ENCODE results near the gene LDLRAD4.

The LDLRAD4 gene

GRCh38 chr18:13268158-13269012 is 49.8 kb downstream of the LDLRAD4 start:
- DNase-seq, result no peak

DNA sequence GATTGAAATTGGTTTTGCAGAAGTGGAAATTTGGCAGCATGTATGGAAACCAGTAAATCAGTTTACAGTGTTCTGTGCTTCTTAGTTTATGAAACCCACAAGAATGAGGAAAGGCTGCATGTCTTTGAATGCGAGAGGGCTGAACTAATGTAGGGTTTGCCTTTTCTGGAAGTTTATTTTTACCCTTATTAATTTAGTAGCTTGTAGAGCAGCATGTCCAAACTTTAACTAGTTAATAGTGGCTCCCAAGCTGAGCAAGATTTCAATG is 50.4 kb downstream of the LDLRAD4 start:
- DNase-seq, result no peak

DNA sequence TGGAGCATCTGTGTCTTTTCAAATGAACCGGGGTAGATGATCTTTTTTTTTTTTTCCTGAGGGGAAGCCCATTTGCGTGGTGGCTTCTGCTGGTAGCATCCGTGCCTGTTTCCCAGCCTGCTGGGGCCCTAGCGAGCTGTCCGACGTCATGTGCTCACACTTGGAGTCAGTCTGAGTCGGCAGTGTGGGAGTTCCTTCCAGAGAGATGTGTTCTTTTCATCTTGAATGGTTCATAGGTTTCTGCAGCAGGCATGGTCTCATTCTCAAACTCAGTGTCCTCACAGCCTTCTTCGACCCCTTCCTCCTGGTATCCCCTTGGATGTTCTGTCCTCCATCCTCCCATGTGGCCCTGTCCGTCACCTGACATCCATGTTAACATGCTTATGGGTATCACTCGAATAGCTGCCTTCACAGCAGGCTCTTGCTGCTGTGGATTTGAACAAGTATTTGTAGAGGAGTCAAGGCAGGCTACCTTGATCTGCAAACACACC is 51.0 kb downstream of the LDLRAD4 start:
- no peak for DNase-seq

- no peak for DNase-seq
These were observed 51.8 kb downstream of the LDLRAD4 start for GRCh38 chr18:13270279-13270855.

DNA sequence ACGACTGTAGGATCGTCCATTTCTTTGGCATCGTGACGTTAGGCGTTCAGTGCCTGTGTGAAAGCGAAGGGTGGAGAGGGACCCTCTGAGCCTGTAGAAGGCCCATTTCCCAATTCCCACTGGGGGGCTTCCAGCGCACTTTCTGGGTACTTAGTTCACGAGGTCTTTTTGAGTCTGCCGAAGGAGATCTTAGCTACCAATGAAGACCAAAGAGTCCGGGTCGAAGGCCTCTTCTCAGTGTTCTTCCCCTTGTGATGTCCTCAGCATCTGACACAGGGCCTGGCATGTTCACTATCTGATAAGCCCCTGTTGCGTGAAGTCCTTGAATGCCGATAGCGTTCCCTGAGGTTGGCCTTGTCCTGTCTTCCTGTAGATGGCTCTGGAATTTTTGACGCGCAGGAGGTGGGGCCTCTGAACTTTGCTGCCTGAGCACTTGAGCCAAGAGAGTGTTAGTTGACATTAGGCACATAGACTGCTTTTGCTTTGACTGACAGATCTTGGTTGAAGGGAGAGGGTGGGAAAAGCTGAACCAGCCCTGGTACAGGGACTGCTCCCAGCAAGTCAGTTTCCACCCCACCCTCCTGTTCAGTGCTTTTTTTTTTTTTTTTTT is 52.8 kb downstream of the LDLRAD4 start:
- no peak for DNase-seq

DNA sequence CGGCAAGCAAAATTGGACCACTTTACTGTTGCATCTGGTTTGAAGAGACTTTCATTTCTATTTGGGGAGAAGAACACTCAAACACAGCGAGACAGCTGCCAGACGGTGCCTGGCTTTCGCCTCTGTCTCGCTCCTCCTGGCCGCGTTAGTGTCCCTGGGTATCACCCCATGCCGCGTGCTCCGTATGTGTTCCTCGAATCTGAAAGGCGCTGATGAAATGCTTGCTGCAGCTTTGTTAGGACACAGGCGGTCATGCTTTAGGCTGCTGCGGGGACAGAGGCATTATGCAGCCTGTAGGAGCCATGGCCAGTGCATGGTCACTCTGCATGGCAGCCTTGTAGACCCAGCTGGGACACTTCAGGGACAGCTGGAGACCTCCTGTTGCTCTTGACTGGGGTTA is 53.9 kb downstream of the LDLRAD4 start:
- no peak for DNase-seq

DNA sequence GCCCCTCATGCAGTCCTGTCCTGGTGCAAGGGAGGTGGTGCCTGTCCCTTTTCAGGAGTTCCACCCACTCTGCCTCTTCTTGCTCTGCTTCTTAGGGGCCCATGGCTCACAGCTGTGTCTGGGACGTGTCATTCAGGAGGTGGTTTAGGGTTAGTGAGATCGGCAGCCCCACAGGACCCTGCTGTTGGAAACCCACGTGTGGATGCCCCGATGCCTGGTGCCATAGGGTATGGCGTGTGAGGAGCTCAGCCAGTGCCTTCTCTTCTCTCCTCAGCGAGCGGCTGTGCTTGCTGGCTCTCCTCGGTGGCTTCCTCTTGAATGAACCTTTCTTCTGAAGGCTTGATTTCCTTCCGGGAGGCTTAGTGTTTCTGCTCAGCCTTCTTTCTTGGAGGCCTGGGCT is 55.2 kb downstream of the LDLRAD4 start:
- DNase-seq, result no peak

DNA sequence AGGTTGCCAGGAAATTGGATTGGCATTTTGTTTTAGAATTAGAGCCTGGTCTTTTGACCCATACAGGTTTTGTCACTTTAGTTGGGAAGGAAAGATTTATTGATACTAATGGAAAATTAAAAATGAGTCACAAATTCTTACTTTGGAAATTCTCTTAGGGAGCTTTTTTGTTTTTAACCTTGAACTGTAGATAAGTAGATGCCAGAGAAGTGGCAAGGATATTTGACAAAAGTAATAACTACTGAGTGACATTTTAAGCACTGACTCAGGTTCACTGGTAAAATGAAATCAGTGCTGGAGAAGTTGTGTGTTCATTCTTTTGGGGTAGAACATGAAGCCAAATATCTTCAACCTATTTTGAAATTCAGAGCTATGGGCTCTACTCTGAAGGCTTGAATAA is 56.5 kb downstream of the LDLRAD4 start:
- DNase-seq, result no peak

DNA sequence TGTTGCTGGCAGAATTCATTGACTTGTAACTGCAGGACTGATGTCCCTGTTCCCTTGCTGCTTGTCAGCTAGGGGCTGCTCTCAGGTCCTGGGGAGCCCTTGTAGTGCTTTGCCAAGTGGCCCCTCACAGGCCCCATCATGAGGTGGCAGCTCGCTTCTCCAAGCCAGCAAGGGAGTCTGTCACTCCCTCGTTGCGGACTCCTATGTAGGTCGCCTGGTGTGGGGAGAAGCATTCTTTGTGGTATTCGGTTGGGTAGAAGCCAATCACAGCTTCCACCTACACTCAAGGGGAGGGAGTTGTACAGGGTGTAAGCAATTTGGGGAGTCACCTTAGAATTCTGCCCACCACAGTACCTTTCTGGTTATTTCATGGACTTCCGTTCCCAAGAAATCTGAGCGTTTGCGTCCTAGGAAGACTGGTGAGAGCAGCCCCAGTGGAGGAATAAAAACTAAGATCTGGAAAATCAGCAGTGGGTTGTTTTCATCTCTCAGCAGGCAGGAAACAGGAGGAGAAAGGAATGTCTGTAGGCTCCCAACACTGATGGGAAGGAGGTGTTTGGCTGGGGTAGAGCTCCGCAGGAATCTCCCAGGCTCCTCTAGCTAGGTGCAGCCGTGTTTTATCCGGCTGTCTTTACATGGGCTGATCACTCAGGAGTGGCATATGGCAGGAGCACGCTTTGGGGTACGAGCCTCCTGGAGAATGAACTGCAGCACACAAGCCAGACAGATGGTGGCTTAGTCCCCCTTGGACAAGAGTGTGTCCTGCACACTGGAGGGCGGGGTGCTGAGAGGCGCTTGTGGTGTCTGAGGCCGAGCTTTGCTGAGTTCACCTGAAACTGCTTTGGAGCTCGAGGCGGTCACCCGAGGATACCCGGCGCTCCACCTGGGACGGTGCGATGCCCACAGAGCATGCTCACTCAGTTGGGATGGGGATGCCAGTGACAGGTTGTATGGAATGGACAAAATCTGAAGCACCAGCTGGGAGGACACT is 58.3 kb downstream of the LDLRAD4 start:
- DNase-seq, result peak; percentile 41

DNA sequence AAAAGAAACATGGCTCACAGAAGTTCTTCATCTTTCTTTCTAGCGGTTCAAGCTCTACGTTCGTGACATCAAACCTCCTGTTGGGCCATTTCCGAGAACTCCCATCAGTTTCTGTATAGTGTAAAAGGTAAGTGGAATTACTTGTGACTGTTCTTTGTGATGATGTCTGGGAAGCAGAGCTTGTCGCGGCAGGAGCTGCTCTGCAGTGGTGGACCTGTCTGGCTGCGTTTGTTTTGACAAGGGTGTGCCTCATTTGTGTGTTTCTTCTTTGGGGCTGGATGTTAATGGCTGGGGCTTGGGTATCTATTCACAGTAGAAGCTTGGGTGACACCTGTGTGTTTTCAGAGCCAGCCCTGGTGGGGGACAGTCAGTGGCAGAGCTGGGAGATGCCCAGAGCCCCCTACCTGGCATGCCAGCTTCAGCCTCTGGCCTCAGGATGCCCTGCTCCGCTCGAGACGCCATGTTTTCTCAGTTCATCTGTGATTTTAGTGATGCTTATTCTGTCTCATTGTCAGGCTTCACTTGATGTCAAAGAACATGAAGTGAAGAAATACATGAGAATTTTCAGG is 59.6 kb downstream of the LDLRAD4 start:
- DNase-seq, result no peak

GRCh38 chr18:13279181-13280069 is 60.9 kb downstream of the LDLRAD4 start:
- DNase-seq, result no peak

DNA sequence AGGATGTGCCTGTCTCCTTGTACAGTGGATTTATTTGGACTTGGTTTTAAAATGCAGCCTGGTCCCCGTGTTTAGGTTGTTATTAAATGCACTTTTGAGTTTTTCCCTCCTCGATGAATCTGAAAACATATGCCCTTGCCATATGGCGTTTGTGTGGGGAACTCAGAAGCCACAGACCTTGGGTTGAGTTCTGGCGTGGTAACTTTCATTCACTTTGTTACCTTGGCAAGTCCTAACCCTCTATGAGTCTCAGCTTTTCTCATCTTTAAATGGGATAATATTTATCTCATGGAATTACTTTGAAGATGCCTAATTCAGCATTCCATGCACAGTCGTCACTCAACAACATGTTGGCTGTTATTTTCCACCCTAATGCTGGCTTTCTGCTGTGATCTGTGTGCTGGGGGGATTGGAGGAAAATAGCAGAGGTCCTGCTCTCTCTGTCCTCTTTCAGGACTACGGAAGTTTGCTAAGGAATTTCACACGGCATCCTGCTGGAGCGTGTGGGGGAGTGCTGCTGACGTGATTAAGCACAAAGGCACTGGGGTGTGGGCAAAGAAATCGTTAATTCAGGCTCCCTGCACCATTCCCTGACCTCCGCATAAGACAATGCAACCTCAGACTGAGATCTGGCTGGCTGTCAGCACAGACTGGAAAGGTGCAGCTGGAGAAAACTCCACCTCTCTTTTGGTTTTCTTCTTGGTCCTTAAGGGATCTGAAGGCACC is 61.7 kb downstream of the LDLRAD4 start:
- peak; percentile 76 for DNase-seq

- DNase-seq, result no peak
These were observed 62.8 kb downstream of the LDLRAD4 start for GRCh38 chr18:13281406-13281805.

DNA sequence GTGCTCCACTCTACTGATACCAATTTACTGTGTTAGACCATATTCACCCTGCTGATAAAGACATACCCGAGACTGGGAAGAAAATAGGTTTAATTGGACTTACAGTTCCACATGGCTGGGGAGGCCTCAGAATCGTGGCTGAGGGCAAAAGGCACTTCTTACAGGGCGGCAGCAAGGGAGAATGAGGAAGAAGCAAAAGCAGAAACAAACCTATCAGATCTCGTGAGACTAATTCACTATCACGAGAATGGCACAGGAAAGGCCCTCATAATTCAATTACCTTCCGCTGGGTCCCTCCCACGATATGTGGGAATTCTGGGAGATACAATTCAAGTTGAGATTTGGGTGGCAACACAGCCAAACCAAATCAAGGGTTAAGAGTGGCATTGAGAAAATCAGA is 65.2 kb downstream of the LDLRAD4 start:
- no peak for DNase-seq

- DNase-seq, result no peak
These were observed 65.9 kb downstream of the LDLRAD4 start for GRCh38 chr18:13284330-13285027.

DNA sequence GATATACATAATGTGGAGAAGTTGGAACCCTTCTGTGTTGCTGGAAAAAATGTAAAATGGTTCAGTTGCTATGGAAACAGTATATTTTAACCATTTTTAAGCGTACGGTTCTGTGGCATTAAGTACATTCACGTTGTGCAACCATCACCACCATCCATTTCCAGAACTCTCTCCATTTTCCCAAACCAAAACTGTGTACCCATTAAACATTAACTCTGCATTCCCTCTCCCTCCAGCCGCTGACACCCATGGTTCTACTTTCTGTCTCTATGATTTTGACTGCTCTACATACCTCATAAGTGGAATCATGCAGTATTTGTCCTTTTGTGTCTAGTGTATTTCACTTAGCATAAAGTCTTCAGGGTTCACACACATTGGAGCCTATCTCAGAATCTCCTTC is 67.3 kb downstream of the LDLRAD4 start:
- DNase-seq, result no peak

DNA sequence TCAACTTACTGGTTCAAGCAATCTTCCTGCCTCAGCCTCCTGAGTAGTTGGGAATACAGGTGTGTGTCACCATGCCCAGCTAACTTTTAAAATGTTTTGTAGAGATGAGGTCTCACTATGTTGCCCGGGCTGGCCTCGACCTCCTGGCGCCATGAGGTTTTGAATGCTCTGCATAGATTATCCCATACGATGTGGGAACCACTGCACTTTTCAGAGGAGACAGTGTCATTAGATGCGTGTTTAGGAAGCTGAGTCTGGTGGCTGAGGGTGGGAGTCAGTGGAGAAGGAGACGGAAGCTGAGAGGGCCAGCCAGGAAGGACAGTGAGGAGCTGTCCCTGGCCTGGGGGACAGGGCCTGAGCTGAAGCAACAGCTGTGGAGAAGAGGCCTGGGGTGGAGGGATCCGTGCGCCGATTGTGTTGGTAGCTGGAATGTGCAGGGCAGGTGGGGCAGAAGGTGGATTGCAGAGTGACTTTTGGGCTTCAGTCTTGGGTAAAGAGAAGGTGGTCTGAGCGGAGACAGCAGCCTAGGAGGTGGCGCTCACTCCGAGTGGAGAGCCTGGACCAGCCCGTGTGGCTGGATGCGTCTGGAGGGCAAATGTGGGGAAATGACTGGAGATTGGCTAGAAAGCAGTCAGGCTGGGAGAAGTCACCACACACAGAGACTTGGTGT is 68.0 kb downstream of the LDLRAD4 start:
- DNase-seq, result no peak

DNA sequence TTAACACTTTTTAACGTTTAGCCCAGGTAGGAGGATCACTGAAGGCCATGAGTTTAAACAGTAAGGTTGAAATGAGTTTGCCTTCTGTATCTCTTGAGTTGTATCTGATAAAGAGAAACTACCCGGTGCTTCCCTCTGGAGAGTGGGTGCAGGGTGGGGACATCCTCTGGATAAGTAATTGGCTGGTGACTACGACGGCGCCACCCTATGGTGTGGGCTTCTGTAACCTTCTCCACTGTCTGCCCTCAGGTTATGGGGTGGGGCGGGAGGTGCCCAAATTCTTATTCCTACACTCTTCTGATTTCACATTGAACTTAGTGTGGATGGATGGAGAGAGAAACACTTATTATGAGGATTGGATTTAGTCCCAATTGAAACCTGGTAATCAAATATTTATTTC is 68.8 kb downstream of the LDLRAD4 start:
- DNase-seq, result no peak

GRCh38 chr18:13288509-13289133 is 70.1 kb downstream of the LDLRAD4 start:
- no peak for DNase-seq

Measured in DMS 273 treated with DMSO at 0.1 percent for 48 hours (cell line).